Measurements from ENCODE around the gene PEAK3.

The PEAK3 gene

GRCh38 chr19:2296141-2296540, 14.2 kb upstream of the PEAK3 start:
- TF ChIP-seq CTCF (IDR thresholded peaks at IDR 0.05), result no peak
- Histone ChIP-seq H3K27ac (no peak overlapping the region), H3K4me3 (no peak overlapping the region)
- DNase-seq (ENCODE audit: low spot score), result no peak

DNA sequence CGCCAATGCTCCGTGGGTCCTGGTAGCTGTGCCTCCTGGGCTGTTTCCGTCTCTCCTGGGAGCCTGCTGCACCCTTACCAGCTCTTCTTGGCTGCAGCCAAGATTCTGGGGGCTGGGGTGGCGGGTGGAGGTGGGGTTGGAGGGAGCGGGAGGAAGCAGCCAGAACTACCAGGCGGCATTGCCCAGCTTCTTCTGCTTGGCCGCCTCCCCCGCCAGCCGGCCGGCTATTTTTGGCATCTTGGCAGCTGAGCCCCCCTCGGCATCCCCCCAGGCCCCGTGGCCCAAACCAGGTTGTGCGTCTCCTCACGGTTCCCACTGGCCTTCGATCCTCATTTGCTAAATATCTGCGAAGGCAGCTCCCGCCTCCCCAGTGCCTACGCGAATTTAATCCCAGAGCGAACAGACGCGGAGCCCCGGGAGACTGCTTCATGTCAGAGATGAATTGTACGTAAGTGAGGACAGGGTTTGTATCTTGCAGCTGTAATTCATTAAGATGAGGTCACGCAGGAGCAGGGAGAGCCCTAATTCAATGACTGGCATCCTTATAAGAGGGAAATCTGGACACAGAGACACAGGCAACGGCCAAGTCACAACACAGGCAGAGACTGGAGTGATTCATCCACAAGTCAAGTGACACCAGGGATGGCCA, 12.8 kb upstream of the PEAK3 start:
- no peak for DNase-seq (ENCODE audit: low spot score)
- Histone ChIP-seq H3K27ac (peak overlapping the region; percentile 3 to 24), H3K4me3 (peak overlapping the region; percentile 52)
- TF ChIP-seq CTCF (IDR thresholded peaks at IDR 0.05), result no peak

DNA sequence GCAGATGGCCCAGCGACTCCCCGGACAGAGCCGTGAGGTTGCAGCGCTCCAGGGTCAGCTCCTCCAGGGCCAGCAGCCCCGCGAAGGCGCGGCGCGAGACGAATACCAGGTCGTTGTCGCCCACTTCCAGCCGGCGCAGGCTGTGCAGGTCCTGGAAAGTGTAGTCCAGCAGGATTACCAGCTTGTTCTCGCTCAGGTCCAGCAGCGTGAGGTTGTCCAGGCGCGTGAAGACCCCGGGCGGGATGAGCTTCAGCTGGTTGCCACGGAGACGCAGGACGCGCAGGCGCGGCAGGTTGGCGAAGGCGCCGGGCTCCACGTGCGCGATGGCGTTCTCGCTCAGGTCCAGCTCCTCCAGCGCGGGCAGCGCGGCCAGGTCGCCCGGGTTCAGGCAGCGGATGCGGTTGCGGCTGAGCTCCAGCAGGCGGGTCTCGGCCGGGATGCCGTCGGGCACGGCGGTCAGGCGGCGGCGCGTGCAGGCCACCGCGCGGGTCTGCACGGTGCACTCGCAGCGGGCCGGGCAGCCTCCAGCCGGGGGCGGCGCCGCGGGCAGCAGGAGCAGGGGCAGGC, 9.3 kb upstream of the PEAK3 start:
- Histone ChIP-seq H3K4me3 (peak overlapping the region; percentile 71), H3K27ac (no peak overlapping the region)
- no peak for TF ChIP-seq CTCF (IDR thresholded peaks at IDR 0.05)
- DNase-seq (ENCODE audit: low spot score), result no peak

DNA sequence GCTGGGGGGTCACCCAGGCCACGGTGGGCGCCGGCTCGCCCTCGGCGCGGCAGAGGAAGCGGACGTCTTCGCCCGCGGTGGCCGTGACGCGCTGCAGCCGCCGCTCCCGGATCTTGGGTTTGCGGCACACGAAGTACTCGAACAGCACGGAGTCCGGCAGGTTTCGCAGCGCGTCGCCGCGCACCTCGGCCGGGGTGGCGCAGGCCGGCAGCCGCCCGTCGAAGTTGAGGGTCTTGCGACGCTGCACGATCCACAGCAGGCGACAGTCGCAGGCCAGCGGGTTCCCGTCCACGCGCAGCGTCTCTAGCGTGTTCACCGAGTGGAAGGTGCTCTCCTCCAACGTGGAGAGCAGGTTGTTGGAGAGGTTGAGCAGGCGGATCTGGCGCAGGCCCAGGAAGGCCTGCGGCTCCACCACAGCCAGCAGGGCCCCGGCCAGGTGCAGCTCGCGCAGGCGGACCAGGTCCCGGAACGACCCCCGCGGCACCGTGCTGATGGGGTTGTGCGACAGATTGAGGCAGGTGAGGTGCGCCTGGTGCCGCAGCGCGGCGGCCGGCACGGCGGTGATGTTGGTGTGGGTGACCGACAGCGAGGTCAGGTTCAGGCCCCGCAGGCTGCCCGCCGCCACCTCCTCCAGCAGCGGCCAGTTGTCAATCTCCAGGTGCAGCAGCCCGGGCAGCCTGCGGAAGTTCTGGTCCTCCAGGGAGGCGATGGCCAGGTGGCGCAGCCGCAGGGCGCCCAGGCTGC, 8.6 kb upstream of the PEAK3 start:
- Histone ChIP-seq H3K4me3 (peak overlapping the region; percentile 71), H3K27ac (peak overlapping the region in 1 of 2 donors; percentile 60)
- no peak for TF ChIP-seq CTCF (IDR thresholded peaks at IDR 0.05)
- no peak for DNase-seq (ENCODE audit: low spot score)

DNA sequence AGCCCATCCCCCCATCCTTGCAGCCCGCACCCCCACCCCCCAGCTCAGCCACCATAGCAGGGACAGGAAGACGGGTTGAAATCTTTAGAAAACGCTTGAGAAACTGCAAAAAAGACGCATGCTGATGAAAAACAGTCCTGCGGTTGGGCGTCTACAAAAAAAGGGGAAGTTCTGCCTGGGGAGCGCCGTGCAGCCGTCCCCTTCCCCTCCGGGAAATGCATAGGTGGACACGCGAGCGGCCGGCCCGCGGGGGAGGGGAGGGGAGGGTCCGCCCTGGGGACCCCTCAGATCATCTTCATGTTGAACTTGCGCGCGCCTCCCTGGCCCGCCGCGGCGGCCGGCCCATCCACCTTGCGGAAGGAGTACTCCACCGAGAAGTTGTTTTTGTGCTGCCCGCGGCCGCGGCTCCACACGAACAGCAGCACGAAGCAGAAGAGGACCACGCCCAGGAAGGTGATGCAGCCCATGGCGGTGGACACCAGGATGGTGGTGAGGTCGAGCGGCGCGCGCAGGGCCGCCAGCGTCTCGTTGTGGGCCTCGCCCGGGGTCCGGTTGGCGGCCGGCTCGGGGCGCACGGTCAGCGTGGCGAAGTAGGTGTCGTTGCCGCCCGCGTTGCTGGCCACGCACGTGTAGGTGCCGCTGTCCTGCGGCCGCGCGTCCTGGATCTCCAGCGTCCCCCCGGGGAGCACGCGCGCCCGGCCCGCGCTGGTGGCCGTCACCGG, 7.9 kb upstream of the PEAK3 start:
- TF ChIP-seq CTCF (IDR thresholded peaks at IDR 0.05), result no peak
- Histone ChIP-seq H3K27ac (peak overlapping the region in 1 of 2 donors; percentile 60), H3K4me3 (peak overlapping the region; percentile 71)
- DNase-seq (ENCODE audit: low spot score), result no peak

DNA sequence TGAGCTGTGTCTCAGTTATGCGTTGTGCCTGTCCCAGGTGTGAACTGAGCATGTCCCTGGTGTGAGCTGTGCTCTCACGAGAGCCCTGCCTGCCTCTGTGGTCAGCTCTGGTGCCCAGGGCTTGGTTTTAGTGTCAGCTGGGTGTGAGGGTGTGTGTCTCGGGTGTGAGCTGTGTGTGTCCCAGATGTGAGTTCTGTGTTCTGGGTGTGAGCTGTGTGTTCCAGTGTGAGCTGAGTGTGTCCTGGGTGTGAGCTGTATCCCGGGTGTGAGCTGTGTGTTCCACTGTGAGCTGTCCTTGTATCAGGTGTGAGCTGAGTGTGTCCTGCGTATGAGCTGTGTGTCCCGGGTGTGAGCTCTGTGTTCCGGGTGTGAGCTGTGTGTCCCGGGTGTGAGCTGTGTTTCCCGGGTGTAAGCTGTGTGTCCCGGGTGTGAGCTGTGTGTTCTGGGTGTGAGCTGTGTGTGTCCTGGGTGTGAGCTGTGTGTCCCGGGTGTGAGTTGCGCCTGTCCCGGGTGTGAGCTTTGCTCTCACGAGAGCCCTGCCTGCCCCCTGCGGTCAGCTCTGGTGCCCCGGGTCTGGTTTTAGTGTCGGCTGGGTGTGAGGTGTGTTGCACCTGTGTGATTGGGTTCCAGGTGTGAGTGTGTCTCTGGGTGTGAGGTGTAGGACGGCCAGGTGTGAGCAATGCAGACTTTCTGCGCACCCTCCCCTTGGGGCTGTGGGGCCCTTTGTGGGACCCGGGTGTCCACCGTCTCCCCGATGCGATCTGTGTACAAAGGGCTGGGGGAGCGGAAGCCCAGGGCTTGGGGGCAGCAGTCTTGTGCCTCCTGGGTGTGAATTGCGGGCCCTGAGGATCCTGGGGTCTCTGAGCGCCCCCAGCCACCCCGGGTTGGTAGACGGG, 7.1 kb upstream of the PEAK3 start:
- no peak for TF ChIP-seq CTCF (IDR thresholded peaks at IDR 0.05)
- H3K4me3 ChIP-seq, result peak overlapping the region; percentile 71
- peak overlapping the region in 1 of 2 donors; percentile 35 for H3K27ac ChIP-seq
- DNase-seq (ENCODE audit: low spot score), result no peak

All from coronary artery (tissue), 2 donors.